PC-9 (cell line): ENCODE measurements around the gene TMEM196. TPM values are rescaled to one million over a fixed set of nuclear protein-coding genes. Genes with fewer than 3 reads are reported as not detected.

Experiments used
- BruUV-seq: library from RNA; stranded (reverse); fragments of 400-500 nt; replicated peaks from 2 replicates; lab custom pipeline; 2021; lab: Mats Ljungman, UMichigan
- CTCF ChIA-PET: fragments of 300-600 bp; sonication (Branson Sonifier 250); formaldehyde crosslinking; loops from one replicate; lab custom pipeline; 2022; ENCODE audit warnings: antibody characterized with exemption; lab: Charles Lee
- POLR2A ChIA-PET: fragments of 300-600 bp; sonication (Branson Sonifier 250); formaldehyde crosslinking; loops from one replicate; lab custom pipeline; 2022; ENCODE audit warnings: antibody characterized with exemption; ENCODE audit not compliant: unreplicated experiment; lab: Charles Lee
- DNase-seq, 2 experiments: peaks; one replicate each; pipeline versions ENCODE4 v3.0.0 to v3.0.0-alpha.2; 2015 to 2022; ENCODE audit warnings: mixed read lengths in 1 of 2
- H2AFZ ChIP-seq: fragments of 200-600 bp; sonication (generic); 2 replicates; pipeline ENCODE4 v1.8.1; 2017; ENCODE audit warnings: antibody characterized with exemption
- H3F3A ChIP-seq: fragments of 200-600 bp; sonication (generic); 2 replicates; pipeline ENCODE4 v1.8.1; 2017; ENCODE audit warnings: antibody characterized with exemption, mild to moderate bottlenecking, low read depth; ENCODE audit not compliant: insufficient read depth
- H3K27ac ChIP-seq: fragments of 200-600 bp; sonication (generic); 2 replicates; pipeline ENCODE4 v1.6.1; 2016; ENCODE audit warnings: mixed run types
- H3K27me3 ChIP-seq: fragments of 200-600 bp; sonication (generic); 2 replicates; pipeline ENCODE4 v1.6.1; 2016; ENCODE audit warnings: low read depth, mixed run types; ENCODE audit not compliant: insufficient read depth
- H3K36me3 ChIP-seq: fragments of 200-600 bp; sonication (generic); 2 replicates; pipeline ENCODE4 v1.6.1; 2016; ENCODE audit warnings: low read depth, mixed run types
- H3K4me1 ChIP-seq: fragments of 200-600 bp; sonication (generic); replicated peaks from 2 replicates; pipeline ENCODE4 v1.6.1; 2016; ENCODE audit warnings: mixed run types; ENCODE audit not compliant: insufficient read depth
- H3K4me2 ChIP-seq: fragments of 200-600 bp; sonication (generic); 2 replicates; pipeline ENCODE4 v1.6.1; 2017; ENCODE audit warnings: mixed run types
- H3K4me3 ChIP-seq: fragments of 200-600 bp; sonication (generic); 2 replicates; pipeline ENCODE4 v1.6.1; 2016; ENCODE audit warnings: mixed run types
- H3K79me2 ChIP-seq: fragments of 200-600 bp; sonication (generic); 2 replicates; pipeline ENCODE4 v1.6.1; 2017; ENCODE audit warnings: low read depth, mixed run types
- H3K9me2 ChIP-seq: fragments of 200-600 bp; sonication (generic); 2 replicates; pipeline ENCODE4 v1.8.1; 2017; ENCODE audit warnings: mild to moderate bottlenecking; ENCODE audit not compliant: insufficient read depth
- H3K9me3 ChIP-seq: fragments of 200-600 bp; sonication (generic); 2 replicates; pipeline ENCODE4 v1.8.1; 2016; ENCODE audit warnings: low read depth; ENCODE audit not compliant: insufficient read depth
- H4K20me1 ChIP-seq: fragments of 200-600 bp; sonication (generic); 2 replicates; pipeline ENCODE4 v1.8.1; 2017; ENCODE audit not compliant: insufficient read depth
- CTCF ChIP-seq: fragments of 200-600 bp; sonication (generic); conservative IDR thresholded peaks from 2 replicates; pipeline ENCODE4 v1.6.1; 2017; ENCODE audit warnings: mixed run types, antibody characterized with exemption, mild to moderate bottlenecking, moderate library complexity
- EZH2 ChIP-seq: fragments of 200-600 bp; sonication (generic); IDR thresholded peaks from 2 replicates; pipeline ENCODE4 v1.8.0; 2017; ENCODE audit warnings: antibody characterized with exemption, low read depth
- intact Hi-C: fragments of 100-400 bp; cut with micrococcal nuclease; formaldehyde crosslinking; loops from one replicate; pipeline ENCODE4 v1.10.0; 2022; ENCODE audit not compliant: unreplicated experiment
- microRNA-seq: library from miRNA; unstranded; fragments of <30 nt; microRNA quantifications from one replicate; pipeline ENCODE4 v1.2.0, GENCODE V29; 2021; ENCODE audit warnings: borderline number of aligned reads, borderline replicate concordance
- total RNA-seq: library from RNA; stranded (reverse); gene quantifications from 2 replicates; pipeline ENCODE4 v1.2.3, GENCODE V29; 2021

TMEM196 gene
- total RNA-seq, 1 experiment from 2014 or later, result not detected

- Histone ChIP-seq H3K9me3 (no peaks in the 10 kb centered on the region), H2AFZ (no peak overlapping the region), H3K4me1 (no peaks in the 10 kb centered on the region), H3K4me2 (no peak overlapping the region), H3K27me3 (no peaks in the 10 kb centered on the region), H3K27ac (no peak overlapping the region), H3K4me3 (no peak overlapping the region), H3F3A (no peaks in the 10 kb centered on the region), H4K20me1 (no peaks in the 10 kb centered on the region), H3K9me2 (0 out of 2 replicates have a peak, but pooled peaks cover 6% of the 10 kb centered on the region), H3K36me3 (no peaks in the 10 kb centered on the region), H3K79me2 (no peaks in the 10 kb centered on the region)
- no peak for DNase-seq
- no peak for TF ChIP-seq EZH2
- no peak for TF ChIP-seq CTCF
- intact Hi-C loops, result no loop called here
- BruUV-seq, result no TSS peak
- POLR2A ChIA-PET, result no interaction called here
- CTCF ChIA-PET, result no interaction called here
These were observed 97.6 kb downstream of the TMEM196 start for GRCh38 chr7:19675816-19676215.

- peak overlapping the region; percentile 9; the same call in 1 of the 2 replicates for H2AFZ ChIP-seq
- no peak for TF ChIP-seq CTCF
- no peak for TF ChIP-seq EZH2
- intact Hi-C loops, result no loop called here
- no TSS peak for BruUV-seq
- H3K4me1 ChIP-seq, result no peaks in the 10 kb centered on the region
- CTCF ChIA-PET, result no interaction called here
- H3K27me3 ChIP-seq, result no peaks in the 10 kb centered on the region
- 0 out of 2 replicates have a peak, but pooled peaks cover 6% of the 10 kb centered on the region for H3K9me2 ChIP-seq
- H4K20me1 ChIP-seq, result no peaks in the 10 kb centered on the region
- H3F3A ChIP-seq, result no peaks in the 10 kb centered on the region
- H3K79me2 ChIP-seq, result no peaks in the 10 kb centered on the region
- H3K9me3 ChIP-seq, result no peaks in the 10 kb centered on the region
- no peak overlapping the region for H3K4me3 ChIP-seq
- H3K27ac ChIP-seq, result no peak overlapping the region
- H3K36me3 ChIP-seq, result no peaks in the 10 kb centered on the region
- POLR2A ChIA-PET, result no interaction called here
- H3K4me2 ChIP-seq, result no peak overlapping the region
- DNase-seq, result no peak
These were observed 99.0 kb downstream of the TMEM196 start for GRCh38 chr7:19674266-19674960.

GRCh38 chr7:19670806-19671205 is 102.6 kb downstream of the TMEM196 start:
- no TSS peak for BruUV-seq
- no peaks in the 10 kb centered on the region for H3K36me3 ChIP-seq
- TF ChIP-seq EZH2 (no peak), CTCF (no peak)

More at GRCh38 chr7:19670806-19671205, 102.6 kb downstream of the TMEM196 start:
- Histone ChIP-seq H3K4me3 (no peak overlapping the region), H3F3A (no peaks in the 10 kb centered on the region), H3K4me2 (no peak overlapping the region), H3K9me2 (0 out of 2 replicates have a peak, but pooled peaks cover 6% of the 10 kb centered on the region), H3K27me3 (no peaks in the 10 kb centered on the region), H3K27ac (no peak overlapping the region), H3K9me3 (no peaks in the 10 kb centered on the region), H4K20me1 (no peaks in the 10 kb centered on the region), H3K4me1 (no peaks in the 10 kb centered on the region), H2AFZ (no peak overlapping the region), H3K79me2 (no peaks in the 10 kb centered on the region)
- intact Hi-C loops, result no loop called here
- ChIA-PET POLR2A (no interaction called here), CTCF (no interaction called here)
- no peak for DNase-seq

Small RNA genes lying within 50 kb of the gene (microRNA-seq; reads per million reads assigned to microRNA genes)
- not detected for gene MIR3146

Other genes starting within 250 kb of the TMEM196 start
- 14.5 and 14.8 TPM in 2 replicates for gene POLR1F, start 64.6 kb downstream of the TMEM196 start, total RNA-seq